ENCODE measurements around the gene PCDH12.
A peak's percentile ranks its signal among the peaks of the same experiment; 100 is the strongest.

PCDH12 gene

GRCh38 chr5:141958113-141958512 is at the start of gene PCDH12:
Gene PCDH12, minus strand, starts transcription at chr5:141958202. Its CDS starts 351 bp downstream, at chr5:141957851.
- DNase-seq, result peak; percentile 8 to 42

GRCh38 chr5:142007237-142007544 is 49.2 kb upstream of the PCDH12 start:
- no peak for DNase-seq

DNA sequence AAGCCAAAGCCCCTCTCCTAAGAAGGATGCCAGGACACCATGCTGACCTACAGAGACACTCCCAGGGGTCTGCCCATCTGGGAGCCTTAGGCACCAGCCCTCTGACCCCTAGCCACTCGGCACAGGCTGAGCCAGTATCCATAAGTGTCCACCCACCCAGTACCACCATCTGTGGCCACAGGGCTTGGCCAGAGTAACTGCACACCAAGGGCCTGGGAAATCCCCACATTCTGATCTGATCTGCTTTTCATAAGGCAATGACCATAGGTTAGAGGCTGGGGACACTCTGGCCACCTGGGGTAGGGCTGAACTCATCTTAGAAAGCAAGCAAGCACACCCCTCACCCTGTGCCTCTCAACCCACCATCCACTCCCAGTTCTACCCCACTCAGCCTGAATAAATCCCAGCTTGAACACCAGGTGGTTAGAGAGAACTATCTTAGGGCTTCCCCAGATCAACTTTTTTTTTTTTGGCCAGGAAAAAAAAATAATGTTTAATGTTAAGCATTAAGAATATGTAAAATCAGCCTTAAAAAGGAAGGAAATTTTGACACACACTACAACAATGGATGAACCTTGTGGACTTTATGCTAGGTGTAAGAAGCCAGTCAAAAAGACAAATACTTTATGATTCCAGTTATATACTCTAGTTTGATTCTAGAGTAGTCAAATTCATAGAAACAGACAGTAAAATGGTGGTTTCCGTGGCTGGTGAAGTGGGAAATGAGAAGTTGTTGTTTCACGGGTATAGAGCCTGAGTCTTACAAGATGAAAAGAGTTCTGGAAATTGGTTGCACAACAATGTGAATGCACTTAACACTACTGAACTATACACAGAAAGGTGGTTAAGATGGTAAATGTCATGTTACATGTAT is 48.6 kb upstream of the PCDH12 start:
- no peak for DNase-seq

DNA sequence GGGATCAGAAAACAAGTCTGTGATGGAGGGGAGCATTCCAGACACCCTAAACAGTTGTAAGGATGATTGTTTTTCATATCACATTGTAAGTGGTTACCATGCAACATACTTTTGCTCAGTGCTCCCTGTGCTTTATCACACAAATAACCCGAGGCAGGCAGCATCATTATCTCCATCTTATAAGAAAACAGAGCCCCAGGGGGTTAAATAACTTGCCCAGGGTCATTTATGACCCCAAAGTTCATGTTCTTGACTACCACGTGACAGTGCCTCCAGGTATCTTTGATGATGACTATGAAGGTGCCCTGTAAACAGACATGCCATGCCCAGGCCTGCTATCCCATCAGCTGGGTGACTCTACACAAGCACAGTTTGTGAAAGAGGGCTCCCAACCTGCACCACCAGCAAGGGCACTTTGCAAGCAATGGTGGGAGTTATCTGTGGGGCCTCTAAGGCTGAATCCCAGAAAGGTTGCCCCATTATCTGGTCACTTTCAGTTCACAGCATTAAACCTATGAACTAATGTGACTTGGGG is 45.3 kb upstream of the PCDH12 start:
- DNase-seq, result no peak

- no peak for DNase-seq
These were observed 42.9 kb upstream of the PCDH12 start for GRCh38 chr5:142000704-142001484.

DNA sequence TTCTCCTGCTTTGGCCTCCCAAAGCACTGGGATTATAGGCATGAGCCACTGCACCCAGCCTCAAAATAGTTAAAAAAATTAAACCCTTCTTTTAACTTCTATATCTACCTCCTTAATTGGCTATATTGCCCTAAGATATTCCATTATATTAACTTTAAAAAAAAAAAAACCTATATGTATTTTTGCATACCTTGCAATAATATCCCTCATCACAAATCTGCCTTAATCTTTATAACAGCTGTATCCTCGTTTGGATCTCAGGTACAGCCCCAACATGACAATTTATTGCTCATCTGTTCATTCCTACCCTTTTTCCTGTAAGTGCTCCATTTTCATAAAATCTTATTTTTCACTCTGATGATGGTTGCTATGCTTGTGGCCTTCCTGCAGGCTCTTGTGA is 42.2 kb upstream of the PCDH12 start:
- DNase-seq, result no peak

DNA sequence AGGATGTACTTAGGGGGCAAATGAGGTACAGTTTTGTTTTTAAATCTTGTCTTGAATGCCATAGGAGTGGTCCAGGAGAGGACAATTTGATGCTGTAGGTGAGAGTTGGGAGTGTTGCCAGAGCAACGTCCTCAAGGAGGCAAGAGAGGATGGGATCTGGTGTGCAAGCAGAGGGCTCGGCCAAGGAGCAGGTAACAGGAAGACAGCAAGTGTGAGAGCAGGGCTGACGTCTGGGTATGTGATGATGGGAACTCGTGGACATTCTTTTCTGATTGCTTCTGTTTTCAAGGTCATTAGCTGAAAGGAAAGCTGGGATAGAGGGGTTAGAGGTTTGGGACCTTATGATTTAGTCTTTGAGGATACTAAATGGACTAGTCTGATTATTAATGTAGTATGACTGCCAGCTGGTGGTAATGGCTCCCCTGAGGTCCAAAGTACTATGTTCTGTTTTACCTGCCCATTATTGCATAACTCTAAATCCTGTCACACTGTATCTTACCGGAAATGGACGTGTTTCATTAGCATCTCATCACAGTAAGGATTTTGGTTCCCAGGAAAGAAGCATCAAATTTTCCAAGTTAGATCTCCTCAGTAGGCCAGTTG is 39.5 kb upstream of the PCDH12 start:
- no peak for DNase-seq

- no peak for DNase-seq
These were observed 37.7 kb upstream of the PCDH12 start for GRCh38 chr5:141995656-141996055.

GRCh38 chr5:141994511-141995136 is 36.6 kb upstream of the PCDH12 start:
- DNase-seq, result no peak

GRCh38 chr5:141992349-141992963 is 34.5 kb upstream of the PCDH12 start:
- peak; percentile 42 to 52 for DNase-seq

DNA sequence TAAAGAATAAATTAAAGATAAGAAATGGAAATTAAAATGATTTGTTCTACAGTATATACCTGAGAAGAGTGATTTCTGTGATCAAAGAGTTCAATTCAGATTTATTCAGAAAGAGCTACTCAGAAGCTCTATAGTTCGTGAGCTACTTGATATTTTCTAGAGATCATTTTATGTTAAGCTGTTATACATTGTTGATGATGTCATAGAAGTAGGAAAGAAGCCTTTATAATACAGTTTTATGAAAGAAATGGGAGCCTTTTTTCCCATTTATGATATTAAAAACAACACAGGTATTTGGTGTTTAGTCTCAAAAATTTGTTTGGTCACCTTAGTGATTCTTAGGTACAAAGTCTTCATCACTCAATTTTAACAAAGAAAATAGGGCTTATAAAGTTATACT is 31.7 kb upstream of the PCDH12 start:
- no peak for DNase-seq

GRCh38 chr5:141986072-141986471 is 28.1 kb upstream of the PCDH12 start:
- DNase-seq, result no peak

GRCh38 chr5:141982626-141983025 is 24.6 kb upstream of the PCDH12 start:
- no peak for DNase-seq

- DNase-seq, result no peak
These were observed 20.4 kb upstream of the PCDH12 start for GRCh38 chr5:141978389-141978788.

DNA sequence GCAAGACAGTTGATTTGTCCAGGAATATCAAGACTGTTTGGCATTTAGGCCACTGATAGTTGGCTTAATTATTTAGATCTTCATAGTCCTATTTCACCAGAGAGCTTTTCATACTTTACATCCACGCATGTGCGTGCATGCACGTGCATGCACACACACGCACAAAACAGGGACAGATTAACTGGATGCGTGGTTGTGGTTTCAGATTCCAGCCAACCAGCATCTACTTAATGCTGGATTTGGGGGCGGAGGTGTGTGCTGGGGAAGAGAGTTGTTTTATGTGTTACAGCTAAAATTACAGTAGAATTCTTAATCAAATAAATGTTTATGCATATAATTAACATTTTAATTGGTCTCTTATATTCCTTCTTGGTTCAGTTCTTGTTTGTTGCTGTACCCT is 18.2 kb upstream of the PCDH12 start:
- no peak for DNase-seq

DNA sequence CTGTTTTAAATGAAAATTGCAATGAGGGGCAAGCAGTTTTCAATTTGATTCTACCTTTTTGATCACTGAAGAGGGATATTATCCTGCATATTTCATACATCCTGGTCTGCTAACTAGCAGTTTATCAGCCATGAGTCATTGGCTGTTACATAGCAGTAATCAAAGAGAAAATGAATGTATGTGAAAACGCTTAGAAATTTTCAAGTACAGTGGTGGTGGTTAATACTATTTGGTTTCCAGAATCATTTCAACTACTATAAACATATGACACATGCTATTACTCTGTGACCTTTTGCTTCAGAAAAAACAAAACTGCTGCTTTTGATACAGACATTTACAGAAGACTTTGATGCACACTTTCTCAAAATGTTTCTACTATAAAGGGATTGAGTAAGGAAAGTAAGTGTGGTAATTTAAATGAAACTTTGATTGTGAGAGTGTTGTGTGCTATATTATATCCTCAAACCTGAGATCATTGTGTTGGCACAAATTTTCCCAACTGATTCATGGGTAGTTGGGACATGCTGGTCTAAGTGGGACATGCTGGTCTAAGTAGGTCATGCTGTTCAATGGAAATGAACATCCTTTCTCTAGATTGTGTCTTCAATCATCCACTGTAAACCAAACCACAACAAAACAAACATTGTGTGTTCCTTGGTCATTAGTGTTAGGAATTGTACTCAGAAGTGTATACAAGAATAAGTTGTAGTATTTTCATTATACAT is 16.0 kb upstream of the PCDH12 start:
- DNase-seq, result no peak

DNA sequence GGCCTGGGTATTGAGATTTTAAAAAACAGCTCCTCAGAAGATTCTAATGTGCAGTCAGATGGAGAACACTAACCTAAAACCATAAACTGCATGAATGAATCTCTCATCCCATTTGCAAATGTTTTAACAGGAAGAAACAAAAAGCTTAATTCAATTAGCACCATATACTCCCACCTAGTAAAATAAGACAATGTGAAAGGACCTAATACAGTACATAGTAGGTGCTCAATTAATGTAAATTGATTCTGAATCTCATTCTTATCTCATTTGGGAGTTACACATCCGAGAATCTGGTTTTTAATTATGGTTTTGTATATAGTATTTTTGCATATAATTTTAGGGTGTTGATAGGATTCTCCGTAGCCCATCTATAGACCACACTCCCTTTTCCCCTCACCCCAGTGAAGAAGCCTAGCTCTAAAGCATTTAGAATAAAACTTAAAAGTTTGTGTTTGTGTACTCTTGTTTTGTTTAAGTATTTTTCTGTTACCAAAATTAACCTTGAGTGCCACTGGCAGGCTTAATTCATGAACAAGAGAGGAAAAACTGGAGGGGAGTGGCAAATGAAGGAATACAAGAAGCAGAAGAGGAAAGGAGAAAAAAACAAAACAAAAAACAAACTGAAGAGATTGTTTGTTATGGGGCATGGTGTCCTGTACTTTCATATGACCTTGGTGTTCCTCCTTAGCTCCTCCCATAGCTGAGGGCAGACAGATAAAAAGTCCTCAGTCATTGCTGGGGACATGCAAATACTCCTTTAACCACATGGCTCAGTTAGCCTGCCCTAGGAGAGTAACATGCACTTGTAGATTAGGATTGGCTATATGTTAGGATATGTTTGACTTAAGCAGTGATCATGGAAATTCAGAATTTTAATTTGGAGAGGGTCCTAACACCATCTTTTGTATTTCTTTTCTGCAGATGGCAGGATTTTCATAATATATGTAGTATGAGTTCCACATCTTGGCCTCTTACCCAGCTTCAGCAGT is 12.1 kb upstream of the PCDH12 start:
- no peak for DNase-seq

DNA sequence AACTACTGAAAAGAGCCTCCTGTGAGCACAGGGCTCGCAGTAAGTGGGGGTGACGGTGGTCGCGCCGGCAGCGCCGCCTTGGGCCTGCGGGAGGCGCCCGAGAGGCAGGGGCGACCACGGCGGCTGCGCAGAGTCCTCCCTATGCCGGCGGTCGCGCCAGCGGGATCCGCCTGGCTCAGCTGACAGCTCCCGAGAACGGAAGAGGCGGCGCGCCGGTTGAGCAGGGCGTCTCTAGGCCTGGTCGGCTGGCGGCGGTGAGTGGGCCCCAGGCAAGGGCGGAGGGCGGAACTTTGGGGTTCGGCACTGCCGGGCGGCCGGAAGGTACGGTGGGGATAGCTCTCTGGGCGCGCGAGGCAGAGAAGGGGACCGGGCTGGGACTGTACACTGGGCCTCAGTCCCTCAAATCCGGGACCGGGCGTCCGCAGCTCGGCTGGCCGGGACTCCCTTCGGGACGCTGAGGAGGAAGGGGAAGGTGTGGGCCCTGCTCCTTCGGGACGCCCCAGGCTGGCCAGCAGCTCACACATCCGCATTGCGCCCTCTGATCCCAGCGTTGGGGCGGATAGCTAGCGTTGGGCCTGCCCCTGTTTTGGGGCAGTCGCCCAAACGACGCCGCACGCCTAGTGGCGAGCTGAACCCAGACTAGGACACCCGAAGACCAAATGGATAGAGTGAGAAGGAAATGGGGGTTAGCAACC is 11.1 kb upstream of the PCDH12 start, which contains the start of gene RNF14:
Gene RNF14, plus strand, starts transcription at position 192 of the 695 bp plus-strand sequence. CDS start 4,484 bp downstream, outside the sequence.
- peak; percentile 84 to 90 for DNase-seq

GRCh38 chr5:141966963-141967333 is 8.9 kb upstream of the PCDH12 start:
- no peak for DNase-seq

Data from NCI-H2081 (cell line).